WERI-Rb-1 (cell line): ENCODE results near the gene PHF5A.
"Not testable (repeated sequence)": the region's sequence is repeated elsewhere in the genome, so short reads cannot be mapped to it uniquely, and the experiment has no call there.

Source experiments
- DNase-seq: peaks from one replicate; pipeline ENCODE4 v3.0.0-alpha.2; 2020
- H3K27ac ChIP-seq: fragments of 250-450 bp; sonication (Bioruptor Pico); 2 replicates; pipeline ENCODE4 v1.5.1; 2020; ENCODE audit warnings: mild to moderate bottlenecking, moderate library complexity
- H3K27me3 ChIP-seq: fragments of 250-450 bp; sonication (Bioruptor Pico); 2 replicates; pipeline ENCODE4 v1.5.1; 2021; ENCODE audit warnings: mild to moderate bottlenecking, low read depth, moderate library complexity; ENCODE audit not compliant: insufficient read depth, severe bottlenecking
- H3K36me3 ChIP-seq: fragments of 250-450 bp; sonication (Bioruptor Pico); 2 replicates; pipeline ENCODE4 v1.5.1; 2020; ENCODE audit warnings: mild to moderate bottlenecking, moderate library complexity
- H3K4me3 ChIP-seq: 2 replicates; pipeline ENCODE4 v1.5.1; 2011; ENCODE audit warnings: low read depth, mild to moderate bottlenecking, control low read depth, low read length
- H3K9me3 ChIP-seq: fragments of 250-450 bp; sonication (Bioruptor Pico); 2 replicates; pipeline ENCODE4 v1.5.1; 2021; ENCODE audit warnings: mild to moderate bottlenecking, moderate library complexity; ENCODE audit not compliant: severe bottlenecking
- TF ChIP-seq, protein P1 (sequence below): IDR thresholded peaks from 2 replicates; pipeline ENCODE4 v1.5.1; 2011; ENCODE audit warnings: low read depth, mild to moderate bottlenecking, control low read depth, inconsistent platforms, low read length

Gene PHF5A

DNA sequence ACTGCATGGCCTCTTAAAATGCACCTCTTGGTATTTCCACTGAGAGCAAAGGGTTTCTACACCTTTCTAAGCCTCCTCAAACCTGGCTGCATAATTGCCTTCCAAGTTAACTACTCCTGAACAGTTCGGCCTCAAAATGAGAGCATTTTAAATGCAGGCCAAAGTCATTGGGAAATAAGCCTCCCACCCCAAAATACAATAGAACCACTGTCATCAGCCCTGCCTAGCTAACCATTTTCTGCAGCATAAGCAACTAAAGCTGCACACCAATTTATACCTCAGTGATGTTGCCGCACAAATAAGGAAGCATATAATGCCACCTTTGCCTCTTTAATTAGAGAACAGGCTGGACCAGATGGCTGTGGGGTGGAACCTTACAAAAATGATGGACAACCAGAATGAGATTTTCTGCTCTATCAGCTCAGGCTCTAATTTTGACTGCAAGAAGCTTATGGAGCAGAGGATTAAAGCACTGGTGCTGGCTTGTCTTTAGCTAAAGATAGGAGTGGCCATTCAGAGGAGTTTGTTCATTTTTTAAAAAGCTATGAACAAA lies 26.2 kb downstream of the PHF5A start:
- H3K4me3 ChIP-seq = peak overlapping the region; percentile 31
- TF ChIP-seq, protein P1, sequence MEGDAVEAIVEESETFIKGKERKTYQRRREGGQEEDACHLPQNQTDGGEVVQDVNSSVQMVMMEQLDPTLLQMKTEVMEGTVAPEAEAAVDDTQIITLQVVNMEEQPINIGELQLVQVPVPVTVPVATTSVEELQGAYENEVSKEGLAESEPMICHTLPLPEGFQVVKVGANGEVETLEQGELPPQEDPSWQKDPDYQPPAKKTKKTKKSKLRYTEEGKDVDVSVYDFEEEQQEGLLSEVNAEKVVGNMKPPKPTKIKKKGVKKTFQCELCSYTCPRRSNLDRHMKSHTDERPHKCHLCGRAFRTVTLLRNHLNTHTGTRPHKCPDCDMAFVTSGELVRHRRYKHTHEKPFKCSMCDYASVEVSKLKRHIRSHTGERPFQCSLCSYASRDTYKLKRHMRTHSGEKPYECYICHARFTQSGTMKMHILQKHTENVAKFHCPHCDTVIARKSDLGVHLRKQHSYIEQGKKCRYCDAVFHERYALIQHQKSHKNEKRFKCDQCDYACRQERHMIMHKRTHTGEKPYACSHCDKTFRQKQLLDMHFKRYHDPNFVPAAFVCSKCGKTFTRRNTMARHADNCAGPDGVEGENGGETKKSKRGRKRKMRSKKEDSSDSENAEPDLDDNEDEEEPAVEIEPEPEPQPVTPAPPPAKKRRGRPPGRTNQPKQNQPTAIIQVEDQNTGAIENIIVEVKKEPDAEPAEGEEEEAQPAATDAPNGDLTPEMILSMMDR = no peak
- H3K27ac ChIP-seq = peak overlapping the region; percentile 97
- H3K27me3 ChIP-seq = no peaks in the 10 kb centered on the region
- H3K36me3 ChIP-seq = peaks cover 51% of the 10 kb centered on the region
- H3K9me3 ChIP-seq = no peaks in the 10 kb centered on the region
- DNase-seq = peak; percentile 71

DNA sequence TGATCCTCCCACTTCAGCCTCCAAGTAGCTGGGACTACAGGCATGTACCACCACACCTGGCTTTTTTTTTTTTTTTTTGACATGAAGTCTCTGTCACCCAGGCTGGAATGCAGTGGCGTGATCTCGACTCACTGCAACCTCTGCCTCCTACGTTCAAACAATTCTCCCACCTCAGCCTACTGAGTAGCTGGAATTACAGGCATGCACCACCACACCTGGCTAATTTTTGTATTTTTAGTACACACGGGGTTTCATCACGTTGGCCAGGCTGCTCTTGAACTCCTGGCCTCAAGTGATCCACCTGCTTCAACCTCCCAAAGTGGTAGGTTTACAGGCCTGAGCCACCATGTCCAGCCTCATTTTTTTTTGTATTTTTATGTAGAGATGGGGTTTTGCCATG lies 28.0 kb downstream of the PHF5A start:
- Histone ChIP-seq H3K27ac (peak overlapping the region; percentile 66), H3K36me3 (peaks cover 66% of the 10 kb centered on the region)
- H3K27me3 ChIP-seq, H3K4me3 ChIP-seq, H3K9me3 ChIP-seq, DNase-seq: not testable (repeated sequence)

DNA sequence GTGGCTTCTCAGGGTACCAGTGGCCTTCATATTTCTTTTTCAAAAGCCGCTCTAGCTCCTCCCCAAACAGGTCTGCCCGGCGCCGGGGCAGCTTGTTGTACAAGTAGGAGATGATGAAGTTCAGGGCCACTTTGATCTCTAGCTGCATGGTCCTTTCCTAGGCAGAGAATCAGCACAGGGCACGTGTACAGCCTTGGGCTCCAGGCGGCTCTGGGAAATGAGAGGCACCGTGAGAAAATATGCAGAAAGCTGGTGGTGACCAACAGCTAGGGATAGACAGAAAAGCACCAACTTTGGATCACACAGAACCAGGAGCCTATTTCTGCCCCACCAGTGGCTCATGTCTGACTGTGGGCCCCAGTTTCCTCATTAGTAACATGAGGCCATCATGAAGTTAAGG lies 31.3 kb downstream of the PHF5A start:
- H3K36me3 ChIP-seq = peaks cover 59% of the 10 kb centered on the region
- TF ChIP-seq, protein P1 = no peak
- H3K9me3 ChIP-seq = no peaks in the 10 kb centered on the region
- H3K4me3 ChIP-seq = no peak overlapping the region
- DNase-seq = no peak
- H3K27ac ChIP-seq = 0 out of 2 replicates have a peak overlapping the region, but pooled peaks have one; percentile 18
- H3K27me3 ChIP-seq = no peaks in the 10 kb centered on the region

DNA sequence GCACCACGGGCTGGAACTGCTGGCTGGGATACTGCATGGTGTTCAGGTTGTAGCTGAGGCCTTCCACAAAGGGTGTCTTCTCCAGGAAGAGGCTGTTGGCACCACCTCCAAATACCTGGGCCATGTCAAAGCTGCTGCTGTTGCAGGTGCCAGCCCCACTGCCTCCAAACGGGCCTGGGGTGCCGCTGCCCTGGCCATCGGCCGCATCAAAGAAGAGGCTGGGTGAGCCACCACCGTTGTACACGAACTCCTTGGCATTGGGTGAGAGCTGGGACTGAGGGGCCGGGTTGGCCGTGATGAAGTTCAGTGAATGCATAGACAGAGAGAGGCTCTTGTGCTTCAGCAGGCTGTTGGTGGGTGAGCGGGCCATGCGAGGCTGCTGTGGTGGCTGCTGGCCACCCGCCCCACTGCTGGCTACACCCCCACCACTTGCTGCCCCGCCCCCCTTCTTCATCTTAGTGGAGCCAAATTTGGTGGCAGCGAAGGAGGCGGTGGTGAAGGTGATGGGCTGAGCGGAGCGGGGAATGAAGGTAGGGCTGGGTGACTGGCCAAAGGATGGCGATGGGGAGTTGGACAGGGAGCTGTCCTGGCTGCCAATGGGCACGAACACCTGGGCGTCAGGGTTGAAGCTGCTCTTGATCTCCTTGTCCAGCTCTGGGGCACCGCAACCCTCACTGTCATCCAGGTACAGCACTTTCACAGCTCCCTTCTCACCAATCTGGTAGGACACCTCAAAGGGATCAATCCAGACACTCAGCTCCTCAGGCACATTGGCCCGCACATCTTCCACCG lies 32.0 kb downstream of the PHF5A start:
- TF ChIP-seq, protein P1 = no peak
- no peak for DNase-seq
- peaks cover 57% of the 10 kb centered on the region for H3K36me3 ChIP-seq
- H3K27ac ChIP-seq = no peak overlapping the region
- H3K27me3 ChIP-seq = no peaks in the 10 kb centered on the region
- no peaks in the 10 kb centered on the region for H3K9me3 ChIP-seq
- no peak overlapping the region for H3K4me3 ChIP-seq

DNA sequence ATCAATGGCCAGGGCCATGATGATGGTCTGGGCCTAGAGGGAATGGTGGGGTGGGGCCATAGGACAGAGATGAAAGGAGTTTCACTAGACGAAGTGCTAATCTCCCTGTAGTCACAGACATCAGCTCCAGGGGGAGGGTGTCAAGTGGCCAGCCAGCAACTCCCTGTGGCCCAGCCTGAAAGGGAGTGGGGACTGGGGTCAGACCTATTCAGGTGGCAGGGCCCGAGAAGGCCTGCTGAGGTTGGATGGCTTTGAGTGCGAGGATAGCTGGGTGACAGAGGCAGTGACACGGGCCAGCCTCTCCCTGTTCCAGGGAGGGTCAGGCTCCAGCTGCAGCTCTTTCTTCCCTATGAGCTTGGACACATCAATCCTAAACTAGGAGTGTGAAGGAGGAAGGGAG lies 32.9 kb downstream of the PHF5A start:
- peaks cover 47% of the 10 kb centered on the region for H3K36me3 ChIP-seq
- no peak overlapping the region for H3K4me3 ChIP-seq
- peak overlapping the region; percentile 49; the same call in 1 of the 2 replicates for H3K27ac ChIP-seq
- H3K9me3 ChIP-seq = no peaks in the 10 kb centered on the region
- DNase-seq = peak; percentile 27
- TF ChIP-seq, protein P1 = no peak
- H3K27me3 ChIP-seq = no peaks in the 10 kb centered on the region

DNA sequence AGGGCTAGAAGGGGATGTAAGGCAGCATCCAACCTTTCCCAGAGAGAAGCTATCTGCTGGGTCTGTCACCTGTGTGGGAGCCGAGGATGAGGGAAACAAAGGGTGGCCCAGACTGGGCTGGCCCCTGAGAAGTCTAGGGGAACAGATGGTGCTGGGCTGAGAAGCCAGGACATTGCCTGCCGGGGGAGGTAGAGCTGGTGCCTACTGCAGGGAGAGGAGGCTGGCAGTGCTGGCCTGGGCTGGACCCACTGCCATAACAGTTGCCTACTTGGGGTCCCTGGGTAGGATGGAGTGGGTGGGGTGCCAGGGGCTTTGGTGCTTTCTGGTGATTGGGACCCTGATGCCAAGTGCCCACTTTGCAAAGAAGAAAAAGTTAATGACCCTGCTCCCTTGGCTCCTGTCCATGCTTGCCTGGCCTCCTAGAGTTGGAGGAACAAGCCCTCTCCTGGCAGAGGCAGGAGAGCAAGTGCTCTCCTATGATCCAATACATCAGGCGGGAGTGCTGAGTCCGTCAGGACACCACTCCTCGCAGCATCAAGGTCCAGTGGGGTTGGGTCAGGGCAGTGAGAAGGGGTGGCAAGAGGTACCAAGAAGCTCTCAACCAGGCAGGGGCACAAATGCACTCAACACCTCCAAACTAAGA lies 34.0 kb downstream of the PHF5A start:
- DNase-seq = peak; percentile 34
- H3K4me3 ChIP-seq, H3K27me3 ChIP-seq, H3K9me3 ChIP-seq: not testable (repeated sequence)
- Histone ChIP-seq H3K36me3 (peaks cover 42% of the 10 kb centered on the region), H3K27ac (peak overlapping the region; percentile 49)

DNA sequence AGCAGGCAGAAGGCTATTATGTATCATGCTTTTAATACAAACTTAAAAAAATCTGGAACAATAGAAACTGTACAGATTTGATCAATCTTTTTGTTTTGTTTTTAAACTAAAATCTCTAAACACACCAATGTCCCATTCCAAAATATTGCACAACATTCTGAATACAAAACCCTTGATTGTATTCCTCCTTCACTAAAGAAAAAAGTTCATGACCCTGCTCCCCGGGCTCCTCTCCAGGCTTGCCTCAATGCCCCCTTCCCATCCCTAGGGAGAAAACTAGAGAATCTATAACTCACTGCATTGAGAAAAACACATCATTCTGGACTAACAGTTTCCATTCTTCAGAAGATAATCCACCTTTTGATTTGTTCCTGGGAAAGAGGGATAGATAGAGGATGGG lies 35.0 kb downstream of the PHF5A start:
- H3K27me3 ChIP-seq, H3K27ac ChIP-seq, DNase-seq, H3K9me3 ChIP-seq, H3K4me3 ChIP-seq: not testable (repeated sequence)
- peaks cover 41% of the 10 kb centered on the region for H3K36me3 ChIP-seq
